ENCODE measurements around the gene GPM6B. TPM values are rescaled to one million over a fixed set of nuclear protein-coding genes. Genes with fewer than 3 reads are reported as not detected.

Gene GPM6B
- total RNA-seq, 1 experiment from 2014 or later, result 99.8 TPM

DNA sequence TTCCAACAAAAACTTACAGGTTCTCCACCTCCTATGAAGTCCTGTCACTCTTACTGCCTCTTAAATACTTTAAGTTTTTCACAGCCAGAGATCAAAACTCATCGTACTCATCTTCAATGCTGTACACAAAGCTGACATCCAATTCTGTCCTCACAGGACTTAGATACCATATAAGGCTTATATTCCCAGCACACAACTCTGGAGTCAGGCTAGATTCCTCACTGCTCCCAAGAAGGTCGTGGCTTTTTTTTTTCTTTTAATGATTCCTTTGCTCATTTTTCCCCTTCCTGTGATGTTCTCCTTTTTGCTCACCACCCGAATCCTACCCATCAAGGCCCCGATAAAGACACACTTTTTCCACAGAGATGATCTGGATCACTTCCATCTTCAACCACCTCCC is 83.4 kb downstream of the GPM6B start (continued):
- TF ChIP-seq ATF6 (CRISPR knock-in tag; IDR thresholded peaks at IDR 0.05) (no peak), JUN (CRISPR knock-in tag; IDR thresholded peaks at IDR 0.05) (no peak), ZNF532 (CRISPR knock-in tag; IDR thresholded peaks at IDR 0.05; ENCODE audit: borderline replicate concordance) (no peak), OVOL2 (CRISPR knock-in tag; IDR thresholded peaks at IDR 0.05; ENCODE audit: borderline replicate concordance) (no peak), MXD4 (CRISPR knock-in tag; IDR thresholded peaks at IDR 0.05; ENCODE audit: borderline replicate concordance) (no peak), RELA (CRISPR knock-in tag; IDR thresholded peaks at IDR 0.05; ENCODE audit: borderline replicate concordance) (no peak)
- TF ChIP-seq, protein P1, sequence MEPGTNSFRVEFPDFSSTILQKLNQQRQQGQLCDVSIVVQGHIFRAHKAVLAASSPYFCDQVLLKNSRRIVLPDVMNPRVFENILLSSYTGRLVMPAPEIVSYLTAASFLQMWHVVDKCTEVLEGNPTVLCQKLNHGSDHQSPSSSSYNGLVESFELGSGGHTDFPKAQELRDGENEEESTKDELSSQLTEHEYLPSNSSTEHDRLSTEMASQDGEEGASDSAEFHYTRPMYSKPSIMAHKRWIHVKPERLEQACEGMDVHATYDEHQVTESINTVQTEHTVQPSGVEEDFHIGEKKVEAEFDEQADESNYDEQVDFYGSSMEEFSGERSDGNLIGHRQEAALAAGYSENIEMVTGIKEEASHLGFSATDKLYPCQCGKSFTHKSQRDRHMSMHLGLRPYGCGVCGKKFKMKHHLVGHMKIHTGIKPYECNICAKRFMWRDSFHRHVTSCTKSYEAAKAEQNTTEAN (CRISPR knock-in tag; IDR thresholded peaks at IDR 0.05), result no peak
- TF ChIP-seq, protein P2, sequence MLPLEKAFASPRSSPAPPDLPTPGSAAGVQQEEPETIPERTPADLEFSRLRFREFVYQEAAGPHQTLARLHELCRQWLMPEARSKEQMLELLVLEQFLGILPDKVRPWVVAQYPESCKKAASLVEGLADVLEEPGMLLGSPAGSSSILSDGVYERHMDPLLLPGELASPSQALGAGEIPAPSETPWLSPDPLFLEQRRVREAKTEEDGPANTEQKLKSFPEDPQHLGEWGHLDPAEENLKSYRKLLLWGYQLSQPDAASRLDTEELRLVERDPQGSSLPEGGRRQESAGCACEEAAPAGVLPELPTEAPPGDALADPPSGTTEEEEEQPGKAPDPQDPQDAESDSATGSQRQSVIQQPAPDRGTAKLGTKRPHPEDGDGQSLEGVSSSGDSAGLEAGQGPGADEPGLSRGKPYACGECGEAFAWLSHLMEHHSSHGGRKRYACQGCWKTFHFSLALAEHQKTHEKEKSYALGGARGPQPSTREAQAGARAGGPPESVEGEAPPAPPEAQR (CRISPR knock-in tag; IDR thresholded peaks at IDR 0.05), result no peak
- TF ChIP-seq, protein P3, sequence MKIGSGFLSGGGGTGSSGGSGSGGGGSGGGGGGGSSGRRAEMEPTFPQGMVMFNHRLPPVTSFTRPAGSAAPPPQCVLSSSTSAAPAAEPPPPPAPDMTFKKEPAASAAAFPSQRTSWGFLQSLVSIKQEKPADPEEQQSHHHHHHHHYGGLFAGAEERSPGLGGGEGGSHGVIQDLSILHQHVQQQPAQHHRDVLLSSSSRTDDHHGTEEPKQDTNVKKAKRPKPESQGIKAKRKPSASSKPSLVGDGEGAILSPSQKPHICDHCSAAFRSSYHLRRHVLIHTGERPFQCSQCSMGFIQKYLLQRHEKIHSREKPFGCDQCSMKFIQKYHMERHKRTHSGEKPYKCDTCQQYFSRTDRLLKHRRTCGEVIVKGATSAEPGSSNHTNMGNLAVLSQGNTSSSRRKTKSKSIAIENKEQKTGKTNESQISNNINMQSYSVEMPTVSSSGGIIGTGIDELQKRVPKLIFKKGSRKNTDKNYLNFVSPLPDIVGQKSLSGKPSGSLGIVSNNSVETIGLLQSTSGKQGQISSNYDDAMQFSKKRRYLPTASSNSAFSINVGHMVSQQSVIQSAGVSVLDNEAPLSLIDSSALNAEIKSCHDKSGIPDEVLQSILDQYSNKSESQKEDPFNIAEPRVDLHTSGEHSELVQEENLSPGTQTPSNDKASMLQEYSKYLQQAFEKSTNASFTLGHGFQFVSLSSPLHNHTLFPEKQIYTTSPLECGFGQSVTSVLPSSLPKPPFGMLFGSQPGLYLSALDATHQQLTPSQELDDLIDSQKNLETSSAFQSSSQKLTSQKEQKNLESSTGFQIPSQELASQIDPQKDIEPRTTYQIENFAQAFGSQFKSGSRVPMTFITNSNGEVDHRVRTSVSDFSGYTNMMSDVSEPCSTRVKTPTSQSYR (CRISPR knock-in tag; IDR thresholded peaks at IDR 0.05), result no peak

DNA sequence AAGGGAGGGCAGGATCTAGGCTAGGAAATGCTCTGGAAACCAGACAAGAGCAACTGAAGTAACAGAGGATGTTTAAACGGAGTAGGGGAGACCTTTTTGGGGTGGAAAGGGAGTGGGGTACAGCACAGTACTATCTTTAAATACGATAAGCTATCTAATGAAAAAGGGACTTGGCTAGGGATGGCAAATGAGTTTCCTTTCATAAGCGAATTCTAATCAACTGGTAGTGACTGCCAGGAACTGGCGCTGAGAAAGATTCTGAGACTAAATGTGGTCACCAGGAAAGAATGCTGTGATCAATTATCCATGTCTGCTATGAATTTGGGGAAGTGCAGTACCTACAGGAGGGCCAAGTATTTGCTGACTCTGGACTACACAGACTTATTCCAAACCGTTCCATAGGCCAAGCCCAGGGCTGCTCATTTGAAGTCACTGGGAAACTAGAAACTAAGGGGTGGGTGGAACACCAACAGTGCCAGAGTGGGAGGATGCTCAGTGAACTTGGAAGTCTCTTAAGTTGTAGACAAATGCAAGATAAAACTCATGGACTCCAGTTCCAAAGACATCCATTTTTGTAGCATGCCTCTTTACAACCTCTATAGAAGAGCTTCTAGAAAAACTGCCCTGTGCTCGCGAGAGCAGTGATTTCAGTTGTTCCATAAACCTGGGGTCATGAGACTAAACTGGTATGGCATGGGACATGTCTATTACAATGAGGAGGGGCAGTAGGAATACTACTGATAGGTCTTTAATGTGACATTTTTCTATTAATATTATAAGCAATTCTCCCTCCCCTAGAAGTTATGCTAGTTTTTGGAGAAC is 84.4 kb downstream of the GPM6B start:
- Mint-ChIP-seq H3K4me1 (peaks cover 11% of the 10 kb centered on the region), H3K4me3 (no peak overlapping the region), H3K27ac (no peak overlapping the region), H3K27me3 (ENCODE audit: low read depth) (no peaks in the 10 kb centered on the region), H3K9me3 (no peaks in the 10 kb centered on the region), H3K36me3 (peaks cover 34% of the 10 kb centered on the region)
- no peak for ATAC-seq
- ChIA-PET POLR2A (no interaction called here), CTCF (no interaction called here)
- no peak for DNase-seq (ENCODE audit: low spot score)
- TF ChIP-seq NFYB (CRISPR knock-in tag; conservative IDR thresholded peaks at IDR 0.05; ENCODE audit: low read depth) (no peak), TP53 (CRISPR knock-in tag; IDR thresholded peaks at IDR 0.05) (no peak), GRHL2 (CRISPR knock-in tag; IDR thresholded peaks at IDR 0.05; ENCODE audit: insufficient replicate concordance, severe bottlenecking) (no peak), OVOL2 (CRISPR knock-in tag; IDR thresholded peaks at IDR 0.05; ENCODE audit: borderline replicate concordance) (no peak), ATF3 (CRISPR knock-in tag; conservative IDR thresholded peaks at IDR 0.05) (no peak)
- TF ChIP-seq, protein P4, sequence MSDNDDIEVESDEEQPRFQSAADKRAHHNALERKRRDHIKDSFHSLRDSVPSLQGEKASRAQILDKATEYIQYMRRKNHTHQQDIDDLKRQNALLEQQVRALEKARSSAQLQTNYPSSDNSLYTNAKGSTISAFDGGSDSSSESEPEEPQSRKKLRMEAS (CRISPR knock-in tag; IDR thresholded peaks at IDR 0.05), result no peak
- TF ChIP-seq, protein P5, sequence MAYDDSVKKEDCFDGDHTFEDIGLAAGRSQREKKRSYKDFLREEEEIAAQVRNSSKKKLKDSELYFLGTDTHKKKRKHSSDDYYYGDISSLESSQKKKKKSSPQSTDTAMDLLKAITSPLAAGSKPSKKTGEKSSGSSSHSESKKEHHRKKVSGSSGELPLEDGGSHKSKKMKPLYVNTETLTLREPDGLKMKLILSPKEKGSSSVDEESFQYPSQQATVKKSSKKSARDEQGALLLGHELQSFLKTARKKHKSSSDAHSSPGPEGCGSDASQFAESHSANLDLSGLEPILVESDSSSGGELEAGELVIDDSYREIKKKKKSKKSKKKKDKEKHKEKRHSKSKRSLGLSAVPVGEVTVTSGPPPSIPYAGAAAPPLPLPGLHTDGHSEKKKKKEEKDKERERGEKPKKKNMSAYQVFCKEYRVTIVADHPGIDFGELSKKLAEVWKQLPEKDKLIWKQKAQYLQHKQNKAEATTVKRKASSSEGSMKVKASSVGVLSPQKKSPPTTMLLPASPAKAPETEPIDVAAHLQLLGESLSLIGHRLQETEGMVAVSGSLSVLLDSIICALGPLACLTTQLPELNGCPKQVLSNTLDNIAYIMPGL (CRISPR knock-in tag; IDR thresholded peaks at IDR 0.05), result no peak
- TF ChIP-seq, protein P6, sequence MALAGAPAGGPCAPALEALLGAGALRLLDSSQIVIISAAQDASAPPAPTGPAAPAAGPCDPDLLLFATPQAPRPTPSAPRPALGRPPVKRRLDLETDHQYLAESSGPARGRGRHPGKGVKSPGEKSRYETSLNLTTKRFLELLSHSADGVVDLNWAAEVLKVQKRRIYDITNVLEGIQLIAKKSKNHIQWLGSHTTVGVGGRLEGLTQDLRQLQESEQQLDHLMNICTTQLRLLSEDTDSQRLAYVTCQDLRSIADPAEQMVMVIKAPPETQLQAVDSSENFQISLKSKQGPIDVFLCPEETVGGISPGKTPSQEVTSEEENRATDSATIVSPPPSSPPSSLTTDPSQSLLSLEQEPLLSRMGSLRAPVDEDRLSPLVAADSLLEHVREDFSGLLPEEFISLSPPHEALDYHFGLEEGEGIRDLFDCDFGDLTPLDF (CRISPR knock-in tag; IDR thresholded peaks at IDR 0.05), result no peak
- TF ChIP-seq, protein P7, sequence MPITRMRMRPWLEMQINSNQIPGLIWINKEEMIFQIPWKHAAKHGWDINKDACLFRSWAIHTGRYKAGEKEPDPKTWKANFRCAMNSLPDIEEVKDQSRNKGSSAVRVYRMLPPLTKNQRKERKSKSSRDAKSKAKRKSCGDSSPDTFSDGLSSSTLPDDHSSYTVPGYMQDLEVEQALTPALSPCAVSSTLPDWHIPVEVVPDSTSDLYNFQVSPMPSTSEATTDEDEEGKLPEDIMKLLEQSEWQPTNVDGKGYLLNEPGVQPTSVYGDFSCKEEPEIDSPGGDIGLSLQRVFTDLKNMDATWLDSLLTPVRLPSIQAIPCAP (CRISPR knock-in tag; IDR thresholded peaks at IDR 0.05), result no peak

All from WTC11 (cell line).